Esophagus mucosa (tissue), 1 donor: ENCODE measurements around the gene ANKS1B. TPM values are rescaled to one million over a fixed set of nuclear protein-coding genes. Genes with fewer than 3 reads are reported as not detected.
"Not testable (repeated sequence)": the region's sequence is repeated elsewhere in the genome, so short reads cannot be mapped to it uniquely, and the experiment has no call there.

Source experiments
- ATAC-seq: fragments of 200-7000 bp; cut with Tn5 transposase; one replicate; pipeline ENCODE4 v1.9.1; 2020
- total RNA-seq: library from RNA; stranded (reverse); gene quantifications from one replicate; pipeline ENCODE4 v1.2.4, GENCODE V29; 2023
- donor health status: DM: yes; HTN: yes; CAD: no.

Gene ANKS1B
- total RNA-seq, result 2.8 TPM

DNA sequence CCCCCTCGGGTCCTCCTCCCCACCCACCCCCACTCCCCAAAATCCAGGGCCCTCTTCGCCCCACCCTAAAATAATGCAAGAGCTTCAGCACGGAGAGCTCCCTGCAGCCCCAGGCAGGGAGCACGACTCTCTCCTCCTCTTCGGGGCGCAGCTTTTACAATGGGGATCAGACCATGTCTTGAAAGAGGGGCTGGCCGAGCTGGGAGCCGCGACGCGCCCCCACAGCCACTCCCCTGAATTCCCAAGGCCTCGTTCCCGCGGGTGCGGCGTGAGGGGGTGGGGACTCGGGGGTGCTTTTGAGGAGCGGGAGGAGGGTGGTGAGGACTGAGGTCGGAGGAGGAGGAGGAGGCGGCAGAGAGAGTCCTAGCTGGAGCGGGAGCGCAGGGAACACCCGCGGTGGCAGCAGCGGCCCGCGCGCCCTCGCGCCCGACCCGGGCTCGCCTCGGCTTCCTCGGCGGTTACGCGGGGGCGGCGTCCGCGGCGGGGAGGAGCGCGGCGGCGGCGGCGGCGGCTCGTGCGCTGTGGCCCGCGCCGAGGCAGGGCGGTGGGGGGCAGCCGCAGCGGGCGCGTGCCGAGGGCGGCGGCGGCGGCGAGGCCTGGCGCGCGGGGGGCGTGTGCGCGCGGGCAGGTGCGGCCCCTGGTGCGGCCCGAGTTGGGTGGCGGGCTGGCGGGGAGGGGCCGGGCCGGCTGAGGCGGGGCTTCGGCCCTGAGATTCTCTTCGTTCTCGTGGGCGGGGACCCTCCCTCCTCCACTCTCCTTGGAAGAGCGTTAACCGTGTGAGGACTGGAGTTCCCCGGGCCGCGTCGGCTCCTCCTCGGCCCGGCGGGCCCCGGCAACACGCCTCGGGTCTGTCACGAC lies at the start of gene ANKS1B:
Gene ANKS1B, minus strand, starts transcription at position 666 of the 858 bp plus-strand sequence. CDS start 699 bp downstream, outside the sequence.
- peak; percentile 79 for ATAC-seq

- ATAC-seq, result no peak
Measured at GRCh38 chr12:100031836-100032235, 47.1 kb upstream of the ANKS1B start.

- no peak for ATAC-seq
Measured at GRCh38 chr12:100027671-100028070, 42.9 kb upstream of the ANKS1B start.

GRCh38 chr12:100026241-100026640 lies 41.5 kb upstream of the ANKS1B start:
- no peak for ATAC-seq

GRCh38 chr12:100024974-100025555 lies 40.3 kb upstream of the ANKS1B start:
- peak; percentile 51 for ATAC-seq

GRCh38 chr12:100020370-100020769 lies 35.6 kb upstream of the ANKS1B start:
- ATAC-seq, result no peak

DNA sequence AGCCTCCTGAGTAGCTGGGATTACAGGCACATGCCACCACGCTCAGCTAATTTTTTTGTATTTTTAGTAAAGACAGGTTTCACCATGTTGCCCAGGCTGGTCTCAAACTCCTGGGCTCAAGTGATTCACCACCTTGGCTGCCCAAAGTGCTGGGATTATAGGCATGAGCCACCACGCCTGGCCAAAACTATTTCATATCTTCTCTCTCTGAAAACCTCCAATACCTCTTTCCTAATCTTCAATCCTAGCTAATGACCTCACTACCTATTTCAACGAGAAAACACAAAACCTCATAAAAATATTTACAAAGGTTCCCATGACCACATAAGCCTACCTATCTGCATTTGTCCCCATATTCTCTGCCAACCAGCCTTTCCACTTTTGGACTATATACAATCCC lies 32.3 kb upstream of the ANKS1B start:
- no peak for ATAC-seq

DNA sequence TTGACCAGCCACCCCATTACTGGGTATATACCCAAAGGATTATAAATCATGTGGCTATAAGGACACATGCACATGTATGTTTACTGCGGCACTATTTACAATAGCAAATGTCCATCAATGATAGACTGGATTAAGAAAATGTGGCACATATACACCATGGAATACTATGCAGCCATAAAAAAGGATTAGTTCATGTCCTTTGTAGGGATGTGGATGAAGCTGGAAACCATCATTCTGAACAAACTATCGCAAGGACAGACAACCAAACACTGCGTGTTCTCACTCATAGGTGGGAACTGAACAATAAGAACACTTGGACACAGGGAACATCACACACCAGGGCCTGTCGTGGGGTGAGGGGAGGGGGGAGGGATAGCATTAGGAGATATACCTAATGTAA lies 31.6 kb upstream of the ANKS1B start:
- ATAC-seq, result not testable (repeated sequence)

- ATAC-seq, result not testable (repeated sequence)
Measured at GRCh38 chr12:100005846-100006245, 21.1 kb upstream of the ANKS1B start.

DNA sequence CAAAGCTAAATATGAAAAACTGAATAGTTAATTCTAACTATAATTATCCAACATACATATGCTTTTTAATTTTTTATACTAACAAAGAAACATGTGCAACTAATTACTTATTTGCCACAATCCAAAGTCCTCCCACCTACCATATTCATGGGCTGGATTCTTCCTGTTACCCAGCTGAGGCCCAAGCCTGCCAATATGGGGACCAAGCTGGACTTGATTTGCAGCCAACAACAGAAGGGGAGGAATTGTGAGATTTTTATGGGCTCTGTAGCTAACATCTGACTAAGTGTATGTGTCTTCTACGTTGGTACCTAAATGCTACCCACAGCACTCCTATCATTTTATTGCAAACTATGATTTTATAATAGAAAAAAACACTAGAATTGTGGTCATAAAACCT lies 13.1 kb upstream of the ANKS1B start:
- ATAC-seq, result no peak

- ATAC-seq, result no peak
Measured at GRCh38 chr12:99996095-99996494, 11.4 kb upstream of the ANKS1B start.

GRCh38 chr12:99985631-99986030 lies 895 bp upstream of the ANKS1B start:
- ATAC-seq, result no peak

DNA sequence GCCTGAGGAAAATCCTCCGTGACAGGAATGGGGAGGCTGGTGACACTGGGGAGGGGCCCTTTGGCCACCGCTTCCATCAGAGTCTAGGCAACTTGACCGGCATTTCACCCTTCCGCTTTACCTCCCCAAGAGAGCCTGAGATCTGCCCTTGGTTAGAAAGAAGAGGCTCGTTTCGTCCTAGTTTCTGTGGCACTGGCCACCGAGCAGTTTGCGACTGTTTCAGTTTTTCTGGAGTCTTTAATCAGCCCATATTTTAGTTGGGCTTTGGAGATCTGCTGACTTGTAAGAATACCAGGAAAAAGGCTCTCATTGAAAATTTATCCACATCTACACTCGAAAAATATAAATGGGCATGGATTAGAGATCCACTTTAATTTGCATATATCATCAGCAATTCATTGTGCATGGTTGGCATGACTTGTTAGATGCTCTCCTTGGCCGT lies 414 bp upstream of the ANKS1B start:
- ATAC-seq, result no peak

- peak; percentile 35 for ATAC-seq
Measured at GRCh38 chr12:99983456-99984258, 1.1 kb downstream of the ANKS1B start.

DNA sequence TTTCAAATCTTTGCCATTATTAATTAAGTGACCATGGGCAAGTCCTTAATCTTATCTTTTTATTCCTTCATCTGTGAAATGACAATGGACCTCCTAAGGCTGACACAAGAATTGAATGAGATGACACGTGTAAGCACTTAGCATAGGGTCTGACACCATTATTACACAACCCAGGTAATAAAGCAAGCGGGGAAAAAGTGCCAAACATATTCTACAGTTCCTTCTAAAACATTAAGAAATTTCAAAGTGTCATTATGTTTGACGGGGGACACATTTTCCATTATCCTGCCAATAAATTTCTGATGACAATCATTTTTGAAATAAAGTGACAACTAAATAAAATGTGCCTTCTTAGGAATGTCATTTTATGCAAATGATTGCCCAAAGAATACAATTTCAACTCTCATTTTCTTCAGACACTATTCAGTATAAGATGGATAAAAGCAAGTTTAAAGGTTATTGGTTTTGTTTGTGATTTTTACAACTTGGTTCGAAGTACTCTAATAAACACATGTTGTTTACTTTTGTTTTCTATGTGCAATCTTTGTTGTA lies 3.0 kb downstream of the ANKS1B start:
- ATAC-seq, result no peak

- no peak for ATAC-seq
Measured at GRCh38 chr12:99979471-99979870, 5.3 kb downstream of the ANKS1B start.

- ATAC-seq, result peak; percentile 37
Measured at GRCh38 chr12:99978152-99978551, 6.6 kb downstream of the ANKS1B start.

DNA sequence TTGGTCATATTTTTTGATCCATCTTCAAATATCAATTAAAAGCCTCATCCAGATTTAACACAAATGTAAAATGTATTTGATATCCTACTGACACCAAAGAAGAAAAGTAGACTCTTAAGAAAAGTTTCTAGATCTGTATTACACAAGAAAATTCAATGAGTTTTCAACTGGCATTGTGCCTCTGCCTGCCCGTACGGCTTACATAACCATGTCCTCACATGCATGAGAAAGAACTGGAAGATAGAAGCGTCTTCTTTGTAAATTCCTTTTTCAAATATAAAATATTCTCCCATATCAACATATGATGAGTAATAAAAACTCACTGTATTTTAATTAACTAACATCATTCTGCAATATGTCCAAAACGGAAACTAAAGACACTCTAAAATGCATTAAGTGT lies 7.2 kb downstream of the ANKS1B start:
- no peak for ATAC-seq

DNA sequence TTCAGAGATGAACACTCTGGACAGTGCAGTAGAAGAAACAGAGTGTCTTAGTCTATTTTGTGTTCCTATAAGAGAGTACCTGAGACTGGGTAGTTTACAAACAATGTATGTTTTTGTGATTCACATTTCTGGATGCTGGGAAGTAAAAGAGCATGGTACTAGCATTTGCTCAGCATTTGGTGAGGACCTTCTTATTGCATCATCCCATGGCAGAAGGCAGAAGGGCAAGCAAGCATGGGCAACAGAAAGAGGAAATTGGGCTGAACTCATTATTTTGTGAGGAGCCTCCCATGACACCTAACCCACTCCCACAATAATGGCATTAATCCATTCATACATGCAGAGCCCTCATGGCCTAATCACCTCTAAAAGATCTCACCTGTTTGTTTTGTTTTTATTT lies 8.0 kb downstream of the ANKS1B start:
- no peak for ATAC-seq

- no peak for ATAC-seq
Measured at GRCh38 chr12:99975321-99975720, 9.4 kb downstream of the ANKS1B start.

GRCh38 chr12:99974146-99974545 lies 10.6 kb downstream of the ANKS1B start:
- ATAC-seq, result no peak

DNA sequence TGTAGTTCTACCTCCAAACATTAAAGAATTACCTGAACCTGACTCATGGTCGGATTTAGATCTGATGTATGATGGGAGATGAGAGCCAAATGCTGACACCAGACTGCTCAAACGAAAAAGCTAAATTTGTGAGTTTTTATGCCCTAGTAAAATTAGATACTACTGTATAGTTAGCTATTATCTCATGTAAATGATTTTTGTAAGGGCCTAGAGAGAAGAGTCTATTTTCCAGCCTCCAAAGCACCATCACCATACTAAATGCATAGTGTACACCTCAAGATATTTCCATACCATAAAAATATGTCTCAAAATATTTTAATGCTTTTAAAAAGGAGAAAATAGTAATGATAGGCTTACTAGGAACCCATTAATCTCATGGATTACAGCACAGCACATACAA lies 18.3 kb downstream of the ANKS1B start:
- ATAC-seq, result no peak

DNA sequence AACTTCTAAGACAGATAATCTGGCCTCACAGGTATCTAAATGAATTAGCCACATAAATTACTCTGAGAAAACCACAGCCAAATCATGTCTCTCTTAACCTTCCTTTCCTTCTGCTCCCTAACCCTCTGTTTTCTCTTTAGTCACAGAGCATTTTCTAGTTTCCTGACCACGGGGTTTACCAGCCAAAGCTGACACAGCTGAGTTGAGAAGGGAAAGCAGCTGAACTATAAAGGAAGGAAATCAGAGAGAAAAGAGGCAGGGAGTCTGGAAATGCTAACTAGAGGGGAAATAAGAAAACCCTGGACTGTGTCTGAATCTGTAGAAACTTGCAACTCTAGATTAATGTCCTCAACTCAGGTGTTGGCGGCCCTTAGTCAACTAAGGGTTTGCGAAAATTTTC lies 24.4 kb downstream of the ANKS1B start:
- ATAC-seq, result no peak
